ENCODE data around the gene SH3BGRL2.
"Not testable (repeated sequence)": the region's sequence is repeated elsewhere in the genome, so short reads cannot be mapped to it uniquely, and the experiment has no call there.

SH3BGRL2 gene

DNA sequence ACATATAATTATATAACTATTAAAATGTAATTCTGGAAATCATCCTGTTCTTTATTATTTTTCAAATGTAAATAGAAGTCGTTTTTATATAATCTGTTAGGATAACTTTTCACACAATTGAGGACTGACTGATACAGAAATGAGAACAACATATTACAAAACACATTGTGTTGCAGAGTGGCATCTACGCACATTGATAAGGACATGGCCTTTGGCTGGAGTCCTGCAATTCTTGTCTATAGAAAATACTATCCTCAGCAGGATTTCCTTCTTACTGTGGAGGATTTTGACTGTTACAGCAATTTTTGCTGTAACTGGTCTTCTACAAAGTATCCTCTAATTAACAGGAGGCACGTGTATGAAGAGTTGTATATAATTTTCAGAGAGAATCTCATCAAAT, 19.8 kb downstream of the SH3BGRL2 start:
- no peak for DNase-seq

DNA sequence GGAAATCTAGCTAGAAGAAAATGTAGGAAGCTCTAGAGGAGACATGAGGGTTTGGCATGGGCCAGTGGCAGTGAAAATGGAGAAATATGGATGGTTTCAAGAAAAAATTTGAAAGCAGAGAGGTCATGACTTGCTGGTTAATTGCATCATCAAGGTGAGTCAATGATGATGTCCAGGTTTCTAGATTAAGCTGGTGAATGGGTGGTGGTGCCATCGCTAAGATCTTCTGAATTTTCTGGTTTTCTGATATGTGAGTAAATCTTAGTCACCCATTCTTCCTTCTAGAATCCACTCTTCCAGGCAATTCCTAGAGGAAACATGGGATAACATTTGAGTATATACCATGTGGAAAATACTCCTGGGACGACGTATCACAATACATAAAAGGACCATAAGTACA, 25.0 kb downstream of the SH3BGRL2 start:
- no peak for DNase-seq

DNA sequence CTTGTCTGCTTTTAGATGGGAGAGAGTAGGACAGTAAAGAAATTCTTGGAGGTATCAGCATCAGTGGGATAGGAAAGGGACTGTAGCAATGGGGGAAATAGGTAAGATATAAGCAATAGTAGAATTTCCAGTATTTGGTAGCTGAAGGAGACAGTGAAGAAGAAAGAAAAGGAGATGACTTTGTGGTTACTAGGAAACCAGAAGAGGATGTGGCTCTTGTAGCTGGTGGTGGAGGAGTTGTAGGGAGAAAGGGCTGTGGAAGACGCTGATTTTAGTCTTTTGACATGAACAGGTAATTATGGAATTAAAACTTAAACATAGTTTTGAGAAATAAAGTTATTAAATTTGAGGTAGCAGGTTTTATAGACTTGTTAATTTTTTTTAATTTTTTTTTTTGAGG, 26.1 kb downstream of the SH3BGRL2 start:
- DNase-seq = no peak

DNA sequence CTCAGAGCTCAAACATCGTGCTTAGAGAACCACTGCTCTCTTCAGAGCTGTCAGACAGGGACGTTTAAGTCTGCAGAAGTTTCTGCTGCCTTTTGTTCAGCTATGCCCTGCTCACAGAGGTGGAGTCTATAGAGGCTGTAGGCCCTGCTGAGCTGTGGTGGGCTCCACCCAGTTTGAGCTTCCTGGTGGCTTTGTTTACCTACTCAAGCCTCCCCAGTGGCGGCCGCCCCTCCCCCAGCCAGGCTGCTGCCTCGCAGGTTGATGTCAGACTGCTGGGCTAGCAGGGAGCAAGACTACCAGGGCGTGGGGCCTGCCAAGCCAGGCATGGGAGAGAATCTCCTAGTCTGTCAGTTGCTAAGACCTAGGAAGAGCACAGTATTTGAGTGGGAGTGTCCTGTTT, 32.5 kb downstream of the SH3BGRL2 start:
- DNase-seq = not testable (repeated sequence)

DNA sequence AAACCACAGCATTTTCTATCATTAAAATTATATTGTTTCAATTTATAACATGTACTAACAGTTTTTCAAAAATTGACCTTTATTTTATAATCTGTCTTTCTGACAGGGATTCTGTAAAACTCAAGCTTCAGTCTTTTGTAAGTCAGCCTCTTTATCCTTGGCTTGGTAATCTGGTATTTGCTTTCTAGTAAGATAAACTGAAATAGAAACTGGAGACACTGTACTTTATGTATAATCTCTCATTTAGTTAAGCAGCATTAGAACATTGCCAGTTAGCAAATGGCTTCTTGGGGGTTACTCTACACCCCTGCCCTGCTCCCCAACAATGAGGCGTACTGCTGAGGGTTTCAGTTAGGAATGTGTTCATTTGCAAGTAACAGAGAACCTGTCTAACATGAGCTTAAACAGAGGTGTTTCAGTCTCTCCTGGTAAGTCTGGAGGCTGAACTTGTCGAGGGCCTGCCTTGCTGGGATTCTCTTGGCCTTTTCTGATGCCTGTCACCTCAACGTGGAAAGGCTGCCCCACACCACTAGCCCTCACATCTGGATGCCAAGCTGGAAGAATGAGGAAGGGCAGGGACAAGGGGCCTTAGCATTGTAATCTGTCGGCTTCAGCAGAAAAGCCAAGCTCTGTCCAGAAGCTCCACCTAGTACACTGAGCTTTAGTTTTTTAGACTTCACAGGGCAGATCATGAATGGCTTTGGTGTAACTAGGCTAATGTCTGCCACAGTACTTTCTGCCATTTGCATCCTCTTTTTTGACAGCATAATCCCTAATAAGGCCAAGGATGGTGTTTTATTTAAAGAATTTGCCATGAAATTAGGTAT, 34.8 kb downstream of the SH3BGRL2 start:
- no peak for DNase-seq

DNA sequence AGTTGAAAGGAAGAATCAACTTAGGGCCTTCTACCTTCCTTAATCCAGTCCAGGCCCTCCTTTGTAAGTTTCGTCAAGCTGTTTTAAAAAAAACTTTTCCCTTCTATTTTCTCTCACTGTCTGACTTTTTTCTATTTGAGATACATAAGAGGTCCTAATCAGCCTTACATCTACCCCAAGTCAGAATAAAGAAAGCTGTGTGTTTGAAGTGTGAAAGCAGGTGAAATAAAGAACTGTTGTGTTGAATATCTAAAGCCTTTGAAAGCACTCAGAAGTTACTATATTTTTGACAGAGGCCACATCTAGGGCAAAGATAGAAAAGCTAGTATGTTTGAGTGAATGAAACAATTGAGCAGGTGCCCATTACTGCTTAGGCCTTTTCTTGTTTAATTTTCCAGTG, 35.5 kb downstream of the SH3BGRL2 start:
- no peak for DNase-seq

DNA sequence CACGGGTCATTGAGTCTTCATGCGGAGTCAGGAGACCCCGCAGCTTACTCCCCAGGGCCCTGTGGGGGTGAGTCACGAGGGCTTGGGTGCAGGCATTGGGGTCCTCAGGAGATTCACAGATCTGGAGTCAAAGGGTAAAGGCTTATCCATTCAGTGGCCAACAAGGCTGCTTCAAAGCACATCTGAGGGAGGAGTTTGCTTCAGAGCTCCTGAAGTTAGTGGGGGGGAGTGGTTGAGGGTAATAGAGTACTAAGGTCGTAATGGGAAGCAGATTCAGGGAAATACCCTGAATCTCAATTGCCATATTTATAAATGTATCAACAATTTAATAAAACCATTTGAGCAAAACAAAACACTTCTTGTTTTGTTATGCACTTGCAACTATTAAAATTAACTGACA, 37.3 kb downstream of the SH3BGRL2 start:
- DNase-seq = no peak

DNA sequence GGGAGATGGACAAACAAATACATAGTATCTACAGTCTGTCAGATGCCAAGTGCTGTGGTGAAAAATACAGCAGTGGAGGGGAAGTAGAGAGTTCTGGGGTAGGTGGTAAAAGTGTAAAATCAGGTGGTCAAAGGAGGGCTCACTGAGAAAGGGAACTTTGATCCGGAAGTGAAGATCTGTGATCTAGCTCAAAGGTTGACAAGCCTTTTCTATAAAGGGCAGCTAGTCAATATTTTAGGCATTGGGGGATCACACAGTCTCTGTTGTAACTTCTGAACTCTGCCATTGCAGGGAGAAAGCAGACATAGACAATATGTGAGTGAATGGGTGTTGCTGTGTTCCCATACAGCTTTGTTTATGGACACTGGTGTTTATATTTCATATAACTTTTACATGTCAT, 38.6 kb downstream of the SH3BGRL2 start:
- no peak for DNase-seq

DNA sequence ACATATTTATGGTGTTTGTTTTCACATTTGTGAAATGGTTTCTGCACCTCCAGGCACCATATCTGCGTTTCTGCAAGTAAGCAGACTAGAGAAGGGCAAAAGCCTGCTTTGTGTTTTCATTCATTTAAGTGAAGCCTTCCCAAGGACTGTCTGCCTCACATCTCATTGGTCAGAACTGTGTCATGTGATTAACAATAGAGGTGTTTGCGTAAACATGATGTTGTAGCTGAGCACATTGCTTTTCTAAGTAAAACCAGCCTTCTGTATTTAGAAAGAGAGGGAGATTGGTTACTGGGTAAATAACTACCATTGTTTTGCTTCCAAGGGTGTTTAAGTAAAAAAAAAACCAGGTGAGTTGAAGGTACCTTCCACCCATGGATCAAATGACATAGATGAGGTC, 39.7 kb downstream of the SH3BGRL2 start:
- DNase-seq = no peak

DNA sequence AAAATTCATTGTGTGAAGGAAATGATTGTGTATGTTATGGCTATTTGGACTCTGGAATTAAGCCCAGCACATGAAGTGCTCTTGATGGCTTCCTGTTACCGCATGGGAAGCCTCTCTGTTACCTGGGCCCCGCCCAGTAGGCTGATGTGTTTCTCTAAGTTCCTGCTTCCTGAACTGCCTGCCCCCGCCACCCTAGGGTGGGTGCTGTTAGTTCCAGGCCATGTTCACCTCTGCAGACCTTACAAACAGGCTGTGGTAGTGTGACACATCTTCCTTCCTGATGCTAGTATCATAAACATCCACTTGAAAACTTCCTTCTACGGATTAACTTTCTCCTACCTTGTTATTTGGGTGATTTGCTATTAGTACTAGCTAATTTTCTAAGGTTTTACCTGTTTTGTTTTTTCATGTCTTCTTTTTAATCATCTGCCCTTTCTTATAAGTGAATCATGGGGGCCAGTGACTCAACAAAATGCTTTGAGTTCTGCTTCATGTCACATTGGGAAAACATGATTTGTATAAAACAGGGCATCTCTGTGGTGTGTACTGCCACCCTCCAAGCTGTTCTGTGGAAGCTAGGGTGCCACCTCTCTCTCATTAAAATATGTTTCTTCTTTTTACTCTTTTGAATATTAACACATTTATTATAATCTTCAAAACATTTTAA, 40.6 kb downstream of the SH3BGRL2 start:
- DNase-seq = peak; percentile 40

DNA sequence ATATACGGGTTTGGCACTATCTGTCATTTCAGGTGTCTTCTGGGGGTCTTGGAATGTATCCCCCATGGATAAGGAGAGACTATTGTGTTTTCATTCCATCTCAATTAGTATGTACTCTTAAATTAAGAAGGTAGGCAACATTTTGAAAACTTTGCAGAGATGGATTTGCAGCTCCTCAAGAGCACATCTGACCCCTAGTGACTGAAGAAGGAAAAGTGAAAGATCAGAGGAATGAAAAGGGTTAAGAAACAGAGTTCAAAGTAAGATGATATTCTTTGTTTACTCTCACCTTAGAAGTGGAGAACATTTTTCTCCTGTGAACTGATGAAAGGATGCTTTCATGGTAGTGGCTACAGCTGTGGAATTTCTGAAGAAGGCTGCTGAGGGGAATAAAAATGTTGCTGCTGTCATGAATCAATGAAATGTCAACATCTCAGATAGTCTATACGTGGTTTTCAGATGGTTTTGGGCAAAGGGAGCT, 41.5 kb downstream of the SH3BGRL2 start:
- peak; percentile 21 for DNase-seq

DNA sequence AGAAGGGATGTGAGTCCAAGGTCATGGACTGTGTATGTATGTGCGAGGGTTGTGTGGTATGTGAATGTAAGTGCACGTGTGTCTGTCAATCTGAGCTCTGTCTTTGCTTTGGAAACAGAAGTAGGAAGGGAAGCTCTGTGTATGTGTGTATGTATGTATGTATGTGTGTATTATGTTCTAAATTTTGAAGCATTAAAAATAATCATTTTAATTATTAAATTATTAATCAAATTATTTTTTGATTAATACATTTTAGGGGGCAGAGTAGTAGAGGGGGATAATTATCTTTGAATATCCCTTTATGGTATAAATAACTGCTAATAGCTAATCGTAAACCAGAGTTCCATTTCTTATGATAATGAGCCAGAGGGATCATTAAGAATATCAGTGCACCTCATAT, 42.8 kb downstream of the SH3BGRL2 start:
- DNase-seq = no peak

DNA sequence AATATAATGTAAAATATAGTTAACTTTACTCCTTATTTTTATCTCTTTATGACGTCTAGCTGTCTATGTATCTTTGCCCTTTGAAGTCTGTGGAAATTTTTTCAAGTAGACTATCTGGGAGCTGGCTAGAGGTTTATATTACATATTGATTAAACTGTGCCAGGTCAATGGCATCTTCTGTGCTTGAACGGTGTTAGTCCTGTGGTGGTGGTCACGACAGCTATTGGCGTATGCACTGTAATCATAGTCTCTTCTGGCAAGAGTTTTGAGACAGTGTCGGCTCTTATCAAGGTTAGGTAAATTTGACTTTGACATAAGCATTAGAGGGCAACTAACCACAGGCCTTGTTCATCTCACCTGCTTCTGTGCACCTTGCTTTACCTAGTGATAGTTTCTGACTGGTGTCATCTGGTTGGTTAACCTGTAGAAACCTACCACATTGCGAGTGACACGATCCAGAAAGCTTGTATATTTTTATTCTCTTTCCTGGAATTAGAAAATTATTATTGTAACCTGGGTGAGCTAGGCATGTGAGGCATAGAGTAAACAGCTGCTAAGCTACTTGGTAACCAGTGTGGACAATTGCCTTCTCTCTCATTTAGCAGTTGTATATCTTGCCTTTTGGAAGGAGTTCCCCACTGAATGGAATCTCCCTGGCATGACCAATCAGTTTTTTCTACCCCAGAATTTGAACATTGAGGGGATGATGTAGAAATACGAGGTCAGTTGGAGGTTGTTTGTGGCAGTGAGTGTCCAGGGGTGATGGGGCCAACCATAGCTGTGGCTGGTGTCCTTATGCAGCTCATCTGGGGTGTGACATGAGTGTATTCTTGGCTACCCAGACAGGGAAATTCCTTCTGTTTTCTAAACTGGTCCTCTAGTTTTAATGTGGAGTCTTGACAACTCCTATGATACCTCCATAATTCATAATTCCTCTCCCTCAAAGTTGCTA, 45.9 kb downstream of the SH3BGRL2 start:
- DNase-seq = no peak

DNA sequence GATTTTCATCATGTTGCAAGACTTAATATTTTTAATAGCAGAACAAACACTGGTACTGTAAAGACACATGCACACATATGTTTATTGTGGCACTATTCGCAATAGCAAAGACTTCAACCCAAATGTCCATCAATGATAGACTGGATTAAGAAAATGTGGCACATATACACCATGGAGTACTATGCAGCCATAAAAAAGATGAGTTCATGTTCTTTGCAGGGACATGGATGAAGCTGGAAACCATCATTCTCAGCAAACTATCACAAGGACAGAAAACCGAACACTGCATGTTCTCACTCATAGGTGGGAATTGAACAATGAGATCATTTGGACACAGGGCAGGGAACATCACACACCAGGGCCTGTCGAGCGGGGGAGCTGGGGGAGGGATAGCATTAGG, 51.6 kb downstream of the SH3BGRL2 start:
- not testable (repeated sequence) for DNase-seq

DNA sequence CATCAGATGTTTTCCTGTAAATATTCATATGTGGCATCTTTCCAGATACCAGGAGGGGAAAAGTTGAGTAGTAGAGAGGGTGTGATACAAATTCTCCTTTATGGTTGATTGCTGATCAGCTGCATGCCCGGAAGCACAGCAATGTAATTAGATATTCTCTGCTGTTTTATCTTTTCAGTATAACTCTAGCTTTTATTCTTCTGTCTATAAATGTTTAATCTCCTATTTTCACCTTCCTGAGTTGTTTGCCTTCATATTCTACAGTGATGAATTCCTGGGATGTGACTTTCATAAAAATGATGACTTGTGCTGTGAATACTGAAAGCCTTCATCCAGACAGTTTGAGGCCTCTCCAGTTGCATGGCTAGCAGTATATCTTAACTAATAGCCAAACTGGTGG, 53.7 kb downstream of the SH3BGRL2 start:
- DNase-seq = no peak

DNA sequence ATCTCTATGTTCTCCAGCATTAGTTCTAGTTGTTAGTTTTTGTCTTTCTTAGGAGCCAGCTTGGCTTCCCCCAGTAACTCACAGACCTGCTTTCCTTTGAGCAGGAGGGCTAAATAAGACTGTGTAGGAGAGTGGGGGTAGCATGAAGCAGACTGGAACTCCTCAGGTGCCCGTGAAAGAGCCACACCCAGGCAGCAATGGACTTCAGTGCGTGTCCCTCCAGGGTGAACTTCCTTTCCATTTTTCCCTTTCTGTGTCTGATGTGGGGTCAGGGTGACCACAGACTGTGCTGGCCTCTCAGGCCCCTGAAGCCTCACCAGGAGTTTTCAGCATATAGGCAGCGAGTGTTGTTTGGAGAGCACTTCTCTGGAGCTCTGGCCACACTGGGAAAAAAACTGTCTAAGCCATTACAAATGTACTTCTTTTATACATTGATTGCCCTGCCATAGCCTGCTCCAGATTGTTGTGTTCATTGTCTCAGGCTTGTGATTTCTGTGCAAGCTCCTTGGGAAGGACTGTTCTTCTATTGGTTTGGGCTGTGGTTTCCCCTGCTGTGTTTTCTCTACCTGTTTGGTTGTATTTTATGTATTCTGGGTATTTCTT, 55.7 kb downstream of the SH3BGRL2 start:
- no peak for DNase-seq

DNA sequence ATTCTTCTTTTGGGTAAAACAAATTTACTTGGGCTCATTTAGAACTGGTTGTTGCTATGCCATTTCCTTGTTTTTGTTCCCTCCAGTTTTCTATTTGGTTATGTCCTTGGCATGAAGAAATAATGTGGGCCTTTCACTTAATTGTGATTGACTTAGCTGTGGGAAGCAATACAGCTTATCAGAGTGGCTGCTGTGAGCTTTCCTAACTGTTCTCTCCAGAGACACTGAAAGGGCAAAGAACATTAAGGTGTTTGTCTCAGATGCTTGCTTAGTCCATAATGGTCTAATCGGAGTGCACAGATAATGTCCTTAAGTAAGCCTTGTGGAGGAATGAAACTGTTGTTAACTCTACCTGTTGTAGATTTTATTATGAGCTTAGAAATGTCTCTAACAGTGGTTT, 56.6 kb downstream of the SH3BGRL2 start:
- DNase-seq = no peak

DNA sequence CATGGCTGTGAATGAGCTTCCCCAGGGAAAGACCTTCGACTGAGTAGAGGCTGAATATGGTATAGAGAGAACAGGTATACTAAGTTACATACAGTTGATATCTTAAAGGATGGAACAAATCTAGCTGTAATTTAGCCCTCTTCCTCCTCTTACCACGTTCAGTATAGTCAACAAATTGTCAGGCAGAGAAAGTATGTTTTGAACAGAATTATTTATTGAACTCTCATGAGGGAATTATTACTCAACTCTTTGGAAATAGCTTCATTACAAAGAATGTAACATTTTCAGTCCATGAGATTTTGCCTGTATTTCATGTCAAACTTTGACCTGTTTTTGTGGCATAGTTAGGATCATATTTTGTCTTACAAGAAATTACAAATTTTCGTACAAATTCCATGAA, 63.0 kb downstream of the SH3BGRL2 start:
- DNase-seq = no peak

DNA sequence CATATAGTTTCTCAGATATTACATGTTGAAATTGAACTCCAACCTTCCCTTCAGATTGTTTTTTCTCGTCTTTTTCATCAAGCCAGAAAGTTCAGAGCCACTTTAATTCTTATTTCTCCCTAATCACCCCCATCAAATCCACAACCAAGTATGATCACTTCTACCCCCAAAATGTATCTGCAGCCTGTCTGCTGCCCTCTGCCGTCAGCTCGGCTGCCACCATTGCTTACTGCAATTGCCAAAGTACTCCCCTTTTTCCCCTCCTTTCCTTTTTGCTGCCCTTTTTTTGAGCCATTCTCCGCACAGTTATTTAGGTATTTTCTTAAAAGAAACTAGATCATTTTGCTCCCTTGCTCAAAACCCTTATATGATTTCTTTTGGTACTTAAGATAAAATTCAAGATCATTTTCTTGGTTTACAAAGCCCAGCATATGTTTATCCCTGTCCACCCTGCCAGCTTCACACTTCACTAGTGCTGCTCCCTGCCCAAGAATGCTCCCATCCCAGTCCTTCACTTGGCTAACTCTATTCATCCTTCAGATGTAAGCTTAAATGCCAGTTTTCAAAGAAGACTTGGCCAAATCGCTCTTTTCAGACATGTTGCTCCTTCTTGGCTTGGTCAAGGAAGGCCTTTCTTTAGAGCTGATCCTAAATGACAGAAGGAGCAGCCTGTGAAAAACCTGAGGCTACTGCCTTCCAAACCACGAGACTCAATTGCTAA, 63.7 kb downstream of the SH3BGRL2 start:
- DNase-seq = no peak

DNA sequence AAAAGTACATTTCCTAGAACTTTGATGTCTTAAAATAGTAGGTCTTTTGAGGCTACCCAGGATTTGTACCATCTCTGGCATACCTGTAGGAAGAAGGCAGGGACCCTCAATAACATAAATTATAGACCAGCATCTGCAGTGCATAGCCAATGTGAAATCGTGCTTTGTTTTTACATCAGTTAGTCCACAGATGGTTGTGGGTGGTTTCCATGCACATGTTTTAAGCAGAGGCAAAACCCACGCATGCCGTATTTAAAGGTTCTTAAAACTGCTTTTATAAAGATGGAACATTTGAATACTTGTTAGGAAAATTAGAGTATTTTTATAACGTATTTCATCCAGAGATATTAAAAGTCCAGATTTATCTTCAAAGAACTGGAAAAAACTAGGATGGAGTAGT, 66.3 kb downstream of the SH3BGRL2 start:
- DNase-seq = no peak

DNA sequence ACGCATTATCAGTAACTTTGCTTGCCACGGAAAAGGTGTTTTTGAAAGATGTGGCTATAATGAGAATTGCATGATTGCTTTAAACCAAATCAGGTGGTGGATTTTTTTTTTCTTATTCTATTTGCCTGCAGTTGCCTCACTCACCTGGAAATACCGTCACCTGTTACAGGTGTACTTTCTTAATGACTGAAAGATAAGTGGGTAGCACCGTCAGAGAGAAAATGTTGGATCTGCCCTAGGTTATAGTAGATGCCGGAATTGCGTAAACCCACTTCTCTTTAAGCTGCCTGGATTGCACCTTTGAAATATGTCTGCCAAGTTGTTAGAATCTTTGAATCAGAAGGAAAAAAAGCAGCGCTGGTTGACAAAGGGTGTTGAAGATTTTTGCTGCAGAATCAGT, 68.5 kb downstream of the SH3BGRL2 start:
- DNase-seq = no peak

DNA sequence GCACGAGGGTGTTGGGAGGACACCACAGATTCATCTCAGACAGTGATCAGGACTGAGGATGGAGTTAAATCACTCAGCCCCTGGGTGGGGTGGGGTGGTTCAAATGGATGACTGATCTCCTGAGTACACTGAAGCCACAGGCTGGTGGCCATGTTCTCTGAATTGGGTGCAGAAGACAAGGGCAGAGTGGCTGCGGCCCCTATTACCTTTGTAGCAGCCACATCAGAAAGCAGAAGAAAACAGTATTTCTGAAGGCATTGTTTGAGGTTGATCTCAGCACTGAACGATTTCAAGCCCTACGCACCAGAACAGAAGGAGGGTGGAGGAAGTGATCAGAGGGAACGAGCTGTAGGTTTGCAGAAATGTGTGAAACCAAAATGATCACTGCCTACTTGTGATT, 71.6 kb downstream of the SH3BGRL2 start:
- DNase-seq = peak; percentile 7
